Measurements from ENCODE around the gene FIP1L1. TPM values are rescaled to one million over a fixed set of nuclear protein-coding genes. Genes with fewer than 3 reads are reported as not detected.
A peak's percentile ranks its signal among the peaks of the same experiment; 100 is the strongest.
"Not testable (repeated sequence)": the region's sequence is repeated elsewhere in the genome, so short reads cannot be mapped to it uniquely, and the experiment has no call there.

The FIP1L1 gene
- total and polyA plus RNA-seq, 2 of the 13 experiments (the other 11 are each of a cell fraction or from before 2014, with no cell fraction given), result 14.9 to 69.4 TPM

- TF ChIP-seq ZNF790 (CRISPR knock-in tag; IDR thresholded peaks at IDR 0.05; ENCODE audit: borderline replicate concordance) (peak; percentile 38; the same call in 1 of the 2 replicates), TFAP4 (IDR thresholded peaks at IDR 0.05; ENCODE audit: borderline replicate concordance, low read depth) (peak; percentile 58; the same call in 1 of the 2 replicates), ZBTB43 (CRISPR knock-in tag; conservative IDR thresholded peaks at IDR 0.05) (no peak), REPIN1 (CRISPR knock-in tag; IDR thresholded peaks at IDR 0.05; ENCODE audit: borderline replicate concordance, low read depth) (peak; percentile 38), IKZF5 (CRISPR knock-in tag; IDR thresholded peaks at IDR 0.05) (peak; percentile 57), ZGPAT (CRISPR knock-in tag; IDR thresholded peaks at IDR 0.05) (peak; percentile 86), ESRRA (CRISPR knock-in tag; IDR thresholded peaks at IDR 0.05; ENCODE audit: low read depth) (peak; percentile 14; the same call in 1 of the 2 replicates), ZFP90 (CRISPR knock-in tag; IDR thresholded peaks at IDR 0.05; ENCODE audit: borderline replicate concordance) (peak; percentile 60; the same call in 1 of the 2 replicates), ZNF20 (CRISPR knock-in tag; IDR thresholded peaks at IDR 0.05) (no peak), MATR3 (CRISPR knock-in tag; IDR thresholded peaks at IDR 0.05) (no peak), MLLT10 (CRISPR knock-in tag; IDR thresholded peaks at IDR 0.05) (no peak), HNRNPH1 (optimal IDR thresholded peaks at IDR 0.05; ENCODE audit: low read depth, low read length) (no peak)
These were observed at the start of gene FIP1L1 (continued) for GRCh38 chr4:53377319-53378170.

GRCh38 chr4:53334916-53335315, 42.5 kb upstream of the FIP1L1 start:
- not testable (repeated sequence) for BruUV-seq (replicated peaks); ATAC-seq
- WGBS (ENCODE audit: low lambda C conversion rate), result over 99% methylated on average over 6 of the region's 6 CpGs

More at GRCh38 chr4:53334916-53335315, 42.5 kb upstream of the FIP1L1 start:
- CTCF ChIA-PET (ENCODE audit: low intra/inter-chr PET ratio, low total read pairs); H3K9me3 ChIP-seq (ENCODE audit: low read length); H3K9ac ChIP-seq (ENCODE audit: insufficient read depth, low read depth, low read length); H4K20me1 ChIP-seq (ENCODE audit: insufficient read depth, low read length); H3K4me1 ChIP-seq (ENCODE audit: insufficient read depth, low read length); H3K79me2 ChIP-seq (ENCODE audit: insufficient read depth, low read length); intact Hi-C loops (cut with micrococcal nuclease; ENCODE audit: unreplicated experiment); DNase-seq (ENCODE audit: low spot score); H3K36me3 ChIP-seq (replicated peaks in 1 of 2; ENCODE audit: control insufficient read depth in 1 of 2, insufficient read depth in 2 of 2, low read length in 2 of 2); in situ Hi-C loops (cut with HindIII; ENCODE audit: extremely low pct_ligation_motif_present, low pct_unique_long_range_greater_than_20kb); H3K4me2 ChIP-seq (ENCODE audit: low read depth, low read length); H3K27me3 ChIP-seq (ENCODE audit: control insufficient read depth in 1 of 2, insufficient read depth in 2 of 2, low read length in 2 of 2); POLR2A ChIA-PET; H2AFZ ChIP-seq (ENCODE audit: low read length); H3K27ac ChIP-seq (ENCODE audit: extremely low read length, insufficient read depth, low read length); H3K4me3 ChIP-seq (replicated peaks in 1 of 3; ENCODE audit: insufficient read depth in 1 of 3, low read depth in 2 of 3, low read length in 3 of 3); FAIRE-seq: not testable (repeated sequence)
